Lung (tissue), 12 donors: ENCODE data around the gene HPS3. TPM values are rescaled to one million over a fixed set of nuclear protein-coding genes. Genes with fewer than 3 reads are reported as not detected.
A peak's percentile ranks its signal among the peaks of the same experiment; 100 is the strongest.

Experiments
- ATAC-seq: fragments of 200-7000 bp; cut with Tn5 transposase; one replicate; pipeline ENCODE4 v1.9.1; 2020; ENCODE audit warnings: moderate number of reproducible peaks; ENCODE audit not compliant: insufficient read depth, low FRiP score
- DNase-seq, 3 donors: peaks; one replicate each; pipeline ENCODE4 v3.0.0-alpha.2; 2013 to 2017
- H3K27ac ChIP-seq, 2 donors: one replicate each; pipeline ENCODE4 v1.5.1; 2013; ENCODE audit warnings: mild to moderate bottlenecking in 2 of 2, moderate library complexity in 2 of 2, control low read depth in 1 of 2, inconsistent platforms in 1 of 2, low read depth in 1 of 2, low read length in 1 of 2
- H3K27me3 ChIP-seq, 3 donors: one replicate each; pipeline ENCODE4 v1.5.1; 2013; ENCODE audit warnings: low read length in 2 of 3; ENCODE audit not compliant: control insufficient read depth in 3 of 3, insufficient read depth in 3 of 3
- H3K36me3 ChIP-seq, 4 donors: one replicate each; pipeline ENCODE4 v1.5.1; 2013; ENCODE audit warnings: low read length in 4 of 4, mild to moderate bottlenecking in 1 of 4, moderate library complexity in 1 of 4; ENCODE audit not compliant: control insufficient read depth in 4 of 4, insufficient read depth in 4 of 4
- H3K4me1 ChIP-seq, 5 donors: one replicate each; pipeline ENCODE4 v1.5.1; 2013; ENCODE audit warnings: low read length in 5 of 5, mild to moderate bottlenecking in 2 of 5, moderate library complexity in 1 of 5; ENCODE audit not compliant: control insufficient read depth in 5 of 5, insufficient read depth in 5 of 5
- H3K4me3 ChIP-seq: one replicate; pipeline ENCODE4 v1.5.1; 2013; ENCODE audit warnings: mild to moderate bottlenecking, control low read depth, moderate library complexity
- H3K9ac ChIP-seq, 2 donors: one replicate each; pipeline ENCODE4 v1.5.1; 2013; ENCODE audit warnings: low read length in 2 of 2, control low read depth in 1 of 2; ENCODE audit not compliant: insufficient read depth in 1 of 2
- H3K9me3 ChIP-seq, 4 donors: one replicate each; pipeline ENCODE4 v1.5.1; 2013; ENCODE audit warnings: low read length in 3 of 4, mild to moderate bottlenecking in 1 of 4, moderate library complexity in 1 of 4; ENCODE audit not compliant: control insufficient read depth in 4 of 4, insufficient read depth in 3 of 4
- WGBS, 2 donors: extraction: QIAGEN DNeasy Blood & Tissue Kit; methylation state at CpG; one replicate each; pipeline ENCODE4 v1.1.7; 2013; 5-methylcytosine and 5-hydroxymethylcytosine counted together
- polyA plus RNA-seq, 2 donors: library from polyadenylated mRNA; stranded (reverse); fragments of 200-250 nt; gene quantifications; one replicate each; pipeline ENCODE4 v1.2.1, GENCODE V29; 2013
- total RNA-seq, 2 donors: library from RNA; depleted of rRNA in 1 of 2; stranded (reverse); fragments of >200 nt in 1 of 2; gene quantifications; one replicate each; pipeline ENCODE4 v1.2.1, GENCODE V29; 2014 to 2021
- TF ChIP-seq, protein P1 (sequence below): IDR thresholded peaks from 2 replicates; pipeline ENCODE4 v1.5.1; 2012; ENCODE audit warnings: mild to moderate bottlenecking; ENCODE audit errors: control extremely low read depth, extremely low read depth
- donor health status: control.
- donor health status: control.
- donor health status: Bipolar disorder and iron deficiency.
- donor health status: healthy.
- donor health status: DM: yes; HTN: yes; CAD: no.

Gene HPS3
- total and polyA plus RNA-seq, 4 donors, result 9.3 to 43.7 (median 15.9) TPM

DNA sequence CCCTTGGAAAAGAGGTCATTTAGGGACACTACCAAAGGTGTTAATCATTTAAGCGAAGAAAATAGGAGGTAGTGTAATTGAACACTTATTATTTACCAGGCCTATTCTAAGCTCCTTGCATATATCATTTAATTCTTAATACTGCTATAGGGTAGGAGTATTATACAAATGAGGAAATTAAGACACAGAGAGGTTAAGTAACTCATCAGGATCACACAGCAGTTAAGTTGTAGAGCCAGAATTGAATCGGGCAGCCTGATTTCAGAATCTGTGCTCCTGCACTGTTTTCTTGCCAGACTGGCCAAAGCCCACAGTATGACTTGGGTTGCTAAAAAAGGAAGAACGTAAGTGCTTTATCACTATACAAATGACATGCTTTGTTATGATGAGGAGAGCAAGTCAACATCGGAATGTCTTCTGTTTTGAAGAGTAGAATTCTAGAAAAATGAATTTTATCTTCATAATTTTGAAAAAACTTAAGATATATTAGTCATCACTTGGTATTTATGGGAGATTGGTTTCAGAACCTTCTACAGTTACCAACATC is 31.4 kb downstream of the HPS3 start:
- TF ChIP-seq, protein P1, sequence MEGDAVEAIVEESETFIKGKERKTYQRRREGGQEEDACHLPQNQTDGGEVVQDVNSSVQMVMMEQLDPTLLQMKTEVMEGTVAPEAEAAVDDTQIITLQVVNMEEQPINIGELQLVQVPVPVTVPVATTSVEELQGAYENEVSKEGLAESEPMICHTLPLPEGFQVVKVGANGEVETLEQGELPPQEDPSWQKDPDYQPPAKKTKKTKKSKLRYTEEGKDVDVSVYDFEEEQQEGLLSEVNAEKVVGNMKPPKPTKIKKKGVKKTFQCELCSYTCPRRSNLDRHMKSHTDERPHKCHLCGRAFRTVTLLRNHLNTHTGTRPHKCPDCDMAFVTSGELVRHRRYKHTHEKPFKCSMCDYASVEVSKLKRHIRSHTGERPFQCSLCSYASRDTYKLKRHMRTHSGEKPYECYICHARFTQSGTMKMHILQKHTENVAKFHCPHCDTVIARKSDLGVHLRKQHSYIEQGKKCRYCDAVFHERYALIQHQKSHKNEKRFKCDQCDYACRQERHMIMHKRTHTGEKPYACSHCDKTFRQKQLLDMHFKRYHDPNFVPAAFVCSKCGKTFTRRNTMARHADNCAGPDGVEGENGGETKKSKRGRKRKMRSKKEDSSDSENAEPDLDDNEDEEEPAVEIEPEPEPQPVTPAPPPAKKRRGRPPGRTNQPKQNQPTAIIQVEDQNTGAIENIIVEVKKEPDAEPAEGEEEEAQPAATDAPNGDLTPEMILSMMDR, result no peak
- DNase-seq (no peak), ATAC-seq (no peak)
- 95 to 96% methylated on average over 4 of the region's 4 CpGs for WGBS, 2 donors
- peaks cover 15 to 26% (median 21%) of the 10 kb centered on the region in 4 donors for H3K36me3 ChIP-seq
- no peaks in the 10 kb centered on the region for H3K9me3 ChIP-seq
- H3K4me1 ChIP-seq, result no peaks in the 10 kb centered on the region
- H3K27ac ChIP-seq, result no peak overlapping the region
- no peak overlapping the region for H3K4me3 ChIP-seq
- H3K9ac ChIP-seq, result no peak overlapping the region
- H3K27me3 ChIP-seq, result no peaks in the 10 kb centered on the region

DNA sequence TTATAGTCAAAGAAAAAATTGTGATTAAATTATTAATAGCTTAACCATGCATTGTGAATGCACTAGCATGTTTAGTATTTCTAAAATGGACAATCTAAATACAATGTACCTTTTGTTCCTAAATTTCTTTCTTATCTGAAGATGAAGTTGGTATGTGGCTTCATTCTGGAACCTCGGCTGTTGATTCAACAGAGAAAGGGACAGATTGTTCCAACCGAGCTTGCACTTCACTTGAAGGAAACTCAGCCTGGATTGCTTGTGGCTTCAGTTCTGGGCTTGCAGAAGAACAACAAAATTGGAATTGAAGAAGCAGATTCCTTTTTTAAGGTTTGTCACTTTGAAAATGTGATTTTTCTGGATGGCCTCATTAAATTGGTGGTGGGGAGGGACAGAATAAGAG is 32.6 kb downstream of the HPS3 start:
- ATAC-seq (no peak), DNase-seq (no peak)
- Histone ChIP-seq H3K9ac (no peak overlapping the region), H3K4me3 (no peak overlapping the region), H3K9me3 (no peaks in the 10 kb centered on the region), H3K36me3 (peaks cover 15 to 27% (median 20%) of the 10 kb centered on the region in 4 donors), H3K4me1 (no peaks in the 10 kb centered on the region), H3K27me3 (no peaks in the 10 kb centered on the region), H3K27ac (no peak overlapping the region)
- TF ChIP-seq, protein P1, result no peak
- WGBS, 2 donors, result 82 to 93% methylated on average over 2 of the region's 2 CpGs

DNA sequence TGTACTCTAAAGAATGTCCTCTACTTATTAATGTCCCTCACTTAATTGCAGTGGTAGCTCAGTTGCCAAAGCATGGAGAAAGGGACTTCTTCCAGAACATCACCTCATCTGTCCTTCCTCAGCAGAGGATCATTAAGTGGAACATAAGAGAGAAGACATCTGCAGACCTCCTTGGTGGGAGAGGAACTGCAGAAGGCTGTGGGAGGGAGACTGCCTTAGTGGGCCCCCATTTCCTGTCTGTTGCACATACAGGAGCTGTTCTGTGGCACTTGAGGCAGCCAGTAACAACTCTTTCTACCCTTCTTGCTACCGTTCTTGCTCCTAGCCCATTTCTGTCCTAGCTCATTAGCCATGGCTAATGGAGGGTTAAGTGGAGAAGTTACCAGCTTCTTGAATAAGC is 33.6 kb downstream of the HPS3 start:
- peaks cover 15 to 21% (median 17%) of the 10 kb centered on the region in 4 donors for H3K36me3 ChIP-seq
- TF ChIP-seq, protein P1, result no peak
- no peaks in the 10 kb centered on the region for H3K9me3 ChIP-seq
- 10 to 50% methylated on average over 1 of the region's 1 CpG for WGBS, 2 donors
- H3K27ac ChIP-seq, result no peak overlapping the region
- H3K4me1 ChIP-seq, result no peaks in the 10 kb centered on the region
- no peak overlapping the region for H3K9ac ChIP-seq
- DNase-seq, result peak; percentile 23 to 62 (median 25)
- no peak overlapping the region for H3K4me3 ChIP-seq
- ATAC-seq, result no peak
- no peaks in the 10 kb centered on the region for H3K27me3 ChIP-seq

DNA sequence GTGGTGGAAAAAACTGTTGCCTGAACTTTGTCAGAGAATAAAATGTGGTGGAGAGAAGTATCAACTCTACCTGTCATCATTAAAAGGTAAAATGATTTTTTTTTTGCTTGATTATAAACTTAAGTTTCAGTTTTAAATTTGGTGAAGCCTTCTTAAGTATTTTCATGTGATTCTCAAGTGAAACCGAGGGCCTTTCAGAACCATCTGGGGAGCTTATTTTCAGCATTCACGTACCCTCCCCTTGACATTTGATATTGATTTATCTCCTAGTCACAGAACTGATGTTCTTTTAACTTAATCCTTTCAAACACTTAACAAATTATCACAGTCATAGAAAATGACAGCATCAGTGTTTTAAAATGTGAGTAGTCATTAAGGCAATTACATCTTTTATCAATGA is 38.5 kb downstream of the HPS3 start:
- DNase-seq (no peak), ATAC-seq (no peak)
- TF ChIP-seq, protein P1, result no peak
- Histone ChIP-seq H3K27me3 (no peaks in the 10 kb centered on the region), H3K4me3 (no peak overlapping the region), H3K36me3 (peaks cover 13 to 33% (median 21%) of the 10 kb centered on the region in 4 donors), H3K4me1 (no peaks in the 10 kb centered on the region), H3K9me3 (no peaks in the 10 kb centered on the region), H3K27ac (no peak overlapping the region), H3K9ac (no peak overlapping the region)
- 95 to 96% methylated on average over 2 of the region's 2 CpGs for WGBS, 2 donors
